H9 (cell line): ENCODE results near the gene BTNL8. TPM values are rescaled to one million over a fixed set of nuclear protein-coding genes. Genes with fewer than 3 reads are reported as not detected.

Experiments
- DNase-seq: peaks from one replicate; pipeline ENCODE4 v3.0.0-alpha.2; 2017
- H2AFZ ChIP-seq: one replicate; pipeline ENCODE4 v1.6.1; 2013; ENCODE audit warnings: mild to moderate bottlenecking, low read length, control low read depth, moderate library complexity
- H2AK5ac ChIP-seq: 2 replicates; pipeline ENCODE4 v1.6.1; 2013; ENCODE audit warnings: low read length, control low read depth, mixed read lengths; ENCODE audit not compliant: insufficient read length
- H2BK120ac ChIP-seq: one replicate; pipeline ENCODE4 v1.6.1; 2013; ENCODE audit warnings: low read depth, mild to moderate bottlenecking, low read length, control low read depth, inconsistent platforms; ENCODE audit not compliant: poor library complexity, severe bottlenecking
- H2BK12ac ChIP-seq: 2 replicates; pipeline ENCODE4 v1.6.1; 2013; ENCODE audit warnings: low read length, control low read depth, mixed read lengths, low read depth; ENCODE audit not compliant: insufficient read length
- H2BK15ac ChIP-seq: 2 replicates; pipeline ENCODE4 v1.6.1; 2013; ENCODE audit warnings: low read depth, low read length, control low read depth
- H2BK20ac ChIP-seq: one replicate; pipeline ENCODE4 v1.6.1; 2013; ENCODE audit warnings: low read depth, mild to moderate bottlenecking, low read length, control low read depth, inconsistent platforms; ENCODE audit not compliant: poor library complexity, severe bottlenecking
- H2BK5ac ChIP-seq: 2 replicates; pipeline ENCODE4 v1.6.1; 2013; ENCODE audit warnings: low read length, control low read depth, mixed read lengths; ENCODE audit not compliant: insufficient read length
- H3K14ac ChIP-seq: 2 replicates; pipeline ENCODE4 v1.6.1; 2013; ENCODE audit warnings: low read length, control low read depth; ENCODE audit not compliant: insufficient read depth
- H3K18ac ChIP-seq: 2 replicates; pipeline ENCODE4 v1.6.1; 2013; ENCODE audit warnings: low read depth, mild to moderate bottlenecking, mixed read lengths, low read length, control low read depth; ENCODE audit not compliant: insufficient read length
- H3K23ac ChIP-seq: 2 replicates; pipeline ENCODE4 v1.6.1; 2013; ENCODE audit warnings: low read length, control low read depth, mixed read lengths, low read depth; ENCODE audit not compliant: insufficient read length
- H3K23me2 ChIP-seq: 2 replicates; pipeline ENCODE4 v1.6.1; 2013; ENCODE audit warnings: low read depth, mild to moderate bottlenecking, mixed read lengths, low read length, control low read depth; ENCODE audit not compliant: insufficient read length, poor library complexity, severe bottlenecking
- H3K27ac ChIP-seq: 2 replicates; pipeline ENCODE4 v1.5.1; 2013; ENCODE audit warnings: low read length, control low read depth, mixed read lengths, low read depth; ENCODE audit not compliant: insufficient read length
- H3K27me3 ChIP-seq: 2 replicates; pipeline ENCODE4 v1.6.1; 2013; ENCODE audit warnings: low read length, control low read depth, inconsistent platforms; ENCODE audit not compliant: insufficient read depth
- H3K4ac ChIP-seq: 2 replicates; pipeline ENCODE4 v1.6.1; 2013; ENCODE audit warnings: low read depth, mild to moderate bottlenecking, control low read depth, inconsistent platforms, low read length, moderate library complexity
- H3K4me1 ChIP-seq: 2 replicates; pipeline ENCODE4 v1.6.1; 2013; ENCODE audit warnings: low read length, control low read depth, inconsistent platforms; ENCODE audit not compliant: insufficient read depth
- H3K4me2 ChIP-seq: 2 replicates; pipeline ENCODE4 v1.6.1; 2013; ENCODE audit warnings: low read length, control low read depth, mixed read lengths; ENCODE audit not compliant: insufficient read length, insufficient read depth
- H3K56ac ChIP-seq: 2 replicates; pipeline ENCODE4 v1.6.1; 2013; ENCODE audit warnings: low read depth, mild to moderate bottlenecking, mixed read lengths, low read length, control low read depth; ENCODE audit not compliant: insufficient read length
- H3K79me1 ChIP-seq: 2 replicates; pipeline ENCODE4 v1.6.1; 2013; ENCODE audit warnings: low read depth, mild to moderate bottlenecking, moderate library complexity, low read length, control low read depth, inconsistent platforms; ENCODE audit not compliant: insufficient read depth, poor library complexity, severe bottlenecking
- H3K79me2 ChIP-seq: 2 replicates; pipeline ENCODE4 v1.6.1; 2013; ENCODE audit warnings: low read length, control low read depth, inconsistent platforms; ENCODE audit not compliant: insufficient read depth
- H3K9ac ChIP-seq: 2 replicates; pipeline ENCODE4 v1.6.1; 2013; ENCODE audit warnings: low read length, control low read depth, mixed read lengths; ENCODE audit not compliant: insufficient read length; ENCODE audit errors: extremely low read depth
- H3K9me3 ChIP-seq: one replicate; pipeline ENCODE4 v1.6.1; 2013; ENCODE audit warnings: low read depth, low read length, inconsistent platforms; ENCODE audit not compliant: control insufficient read depth
- H3T11ph ChIP-seq: one replicate; pipeline ENCODE4 v1.6.1; 2013; ENCODE audit warnings: mild to moderate bottlenecking, low read length, control low read depth, inconsistent platforms
- H4K20me1 ChIP-seq: one replicate; pipeline ENCODE4 v1.6.1; 2013; ENCODE audit not compliant: control insufficient read depth, insufficient read length, insufficient read depth
- H4K5ac ChIP-seq: 2 replicates; pipeline ENCODE4 v1.6.1; 2013; ENCODE audit warnings: low read depth, mild to moderate bottlenecking, mixed read lengths, low read length, control low read depth; ENCODE audit not compliant: insufficient read length
- H4K8ac ChIP-seq: replicated peaks from 2 replicates; pipeline ENCODE4 v1.6.1; 2013; ENCODE audit warnings: low read length, control low read depth, mixed read lengths, low read depth; ENCODE audit not compliant: insufficient read length
- H4K91ac ChIP-seq: 2 replicates; pipeline ENCODE4 v1.6.1; 2013; ENCODE audit warnings: low read depth, mild to moderate bottlenecking, moderate library complexity, mixed read lengths, low read length, control low read depth; ENCODE audit not compliant: insufficient read length
- H3K27ac Mint-ChIP-seq, 3 experiments: 2 replicates in 2 of 3; 3 replicates in 1 of 3; pipeline ENCODE4 v1.8.0; 2020 to 2021; ENCODE audit warnings: mixed read lengths in 3 of 3, mild to moderate bottlenecking in 1 of 3, moderate library complexity in 1 of 3
- H3K27me3 Mint-ChIP-seq: 2 replicates; pipeline ENCODE4 v1.8.0; 2021; ENCODE audit warnings: low read depth, mild to moderate bottlenecking, moderate library complexity, mixed read lengths
- H3K36me3 Mint-ChIP-seq, 3 experiments: 2 replicates in 2 of 3; 3 replicates in 1 of 3; pipeline ENCODE4 v1.8.0; 2020 to 2021; ENCODE audit warnings: low read depth in 3 of 3, mixed read lengths in 3 of 3; ENCODE audit not compliant: insufficient read depth in 1 of 3
- H3K4me1 Mint-ChIP-seq, 2 experiments: 2 replicates each; pipeline ENCODE4 v1.8.0; 2020; ENCODE audit warnings: mixed read lengths in 2 of 2
- H3K4me3 Mint-ChIP-seq, 2 experiments: 2 replicates in 1 of 2; 3 replicates in 1 of 2; pipeline ENCODE4 v1.8.0; 2020 to 2021; ENCODE audit warnings: mild to moderate bottlenecking in 2 of 2, mixed read lengths in 2 of 2, moderate library complexity in 1 of 2
- H3K9me3 Mint-ChIP-seq, 2 experiments: 2 replicates in 1 of 2; 3 replicates in 1 of 2; pipeline ENCODE4 v1.8.0; 2020; ENCODE audit warnings: mild to moderate bottlenecking in 2 of 2, mixed read lengths in 2 of 2, moderate library complexity in 1 of 2
- CTCF ChIP-seq: fragments of 200-600 bp; sonication (generic); conservative IDR thresholded peaks from 3 replicates; pipeline ENCODE4 v1.8.0; 2021; ENCODE audit warnings: antibody characterized with exemption, mild to moderate bottlenecking
- WGBS: extraction: QIAGEN DNeasy Blood & Tissue Kit; methylation state at CpG from one replicate; pipeline ENCODE4 v1.1.7; 2013; ENCODE audit warnings: missing lambda C conversion rate, low lambda C conversion rate, mixed read lengths; ENCODE audit not compliant: insufficient read length; ENCODE audit errors: extremely low coverage; 5-methylcytosine and 5-hydroxymethylcytosine counted together
- total RNA-seq: library from RNA; stranded (reverse); gene quantifications from 2 replicates; pipeline ENCODE4 v1.2.1, GENCODE V29; 2021

The BTNL8 gene
- total RNA-seq, 1 experiment from 2014 or later: 0.13 TPM

- no peak overlapping the region for H2AFZ ChIP-seq
- H2BK5ac ChIP-seq: no peak overlapping the region
- Mint-ChIP-seq H3K4me3 (no peak overlapping the region), H3K9me3 (no peaks in the 10 kb centered on the region), H3K4me1 (peaks cover 6 to 9% of the 10 kb centered on the region in 2 experiments), H3K36me3 (no peaks in the 10 kb centered on the region; a peak in 1 of 7 replicates), H3K27me3 (no peaks in the 10 kb centered on the region; the same call in none of the 2 replicates), H3K27ac (no peak overlapping the region)
- no peak overlapping the region for H2BK15ac ChIP-seq
- H3K27ac ChIP-seq: no peak overlapping the region
- no peak overlapping the region for H3K23ac ChIP-seq
- H2BK12ac ChIP-seq: no peak overlapping the region
- H4K91ac ChIP-seq: no peak overlapping the region
- H2BK120ac ChIP-seq: no peak overlapping the region
- no peak overlapping the region for H2BK20ac ChIP-seq
- H4K8ac ChIP-seq: no peak overlapping the region
- H3K79me2 ChIP-seq: no peaks in the 10 kb centered on the region
- H3K4me2 ChIP-seq: no peak overlapping the region
- H4K20me1 ChIP-seq: no peaks in the 10 kb centered on the region
- H4K5ac ChIP-seq: no peak overlapping the region
- H3K56ac ChIP-seq: no peak overlapping the region
- no peak overlapping the region for H3K14ac ChIP-seq
- no CpG with 5 or more reads among the region's 5 CpGs for WGBS
- H3K79me1 ChIP-seq: no peaks in the 10 kb centered on the region
- no peak overlapping the region for H3K9ac ChIP-seq
- TF ChIP-seq CTCF: no peak
- no peaks in the 10 kb centered on the region for H3K9me3 ChIP-seq
- H3K27me3 ChIP-seq: no peaks in the 10 kb centered on the region
- DNase-seq: no peak
- H3T11ph ChIP-seq: no peak overlapping the region
- no peak overlapping the region for H3K18ac ChIP-seq
- no peaks in the 10 kb centered on the region for H3K4me1 ChIP-seq
- no peak overlapping the region for H2AK5ac ChIP-seq
- no peaks in the 10 kb centered on the region for H3K23me2 ChIP-seq
- H3K4ac ChIP-seq: no peak overlapping the region
Observed at GRCh38 chr5:180865981-180866695, 32.8 kb upstream of the BTNL8 start.
